AG04450 (cell line): ENCODE measurements around the gene TMCC1. TPM values are rescaled to one million over a fixed set of nuclear protein-coding genes. Genes with fewer than 3 reads are reported as not detected.
"Not testable (repeated sequence)": the region's sequence is repeated elsewhere in the genome, so short reads cannot be mapped to it uniquely, and the experiment has no call there.

Experiments
- CTCF ChIA-PET: fragments of 300-600, 350-600 bp; formaldehyde crosslinking; extraction: SDS; loops from one replicate; lab custom pipeline; 2022; ENCODE audit warnings: antibody characterized with exemption, inconsistent platforms; lab: Charles Lee
- POLR2A ChIA-PET: fragments of 350-600 bp; formaldehyde crosslinking; extraction: SDS; loops from one replicate; lab custom pipeline; 2021; ENCODE audit warnings: antibody characterized with exemption, inconsistent platforms; lab: Yijun Ruan, JAX
- DNase-seq: peaks from one replicate; pipeline ENCODE4 v3.0.0-alpha.2; 2011; ENCODE audit warnings: low read depth, low spot score
- H3K27ac ChIP-seq: one replicate; pipeline ENCODE4 v1.5.1; 2012; ENCODE audit warnings: low read depth, low read length, control low read depth
- H3K27me3 ChIP-seq: one replicate; pipeline ENCODE4 v1.6.0; 2012; ENCODE audit warnings: low read length; ENCODE audit not compliant: control insufficient read depth, insufficient read depth
- H3K4me3 ChIP-seq: 2 replicates; pipeline ENCODE4 v1.5.1; 2011; ENCODE audit warnings: mild to moderate bottlenecking, low read depth, low read length, control low read depth
- H3K9me3 ChIP-seq: 2 replicates; pipeline ENCODE4 v1.5.1; 2012; ENCODE audit warnings: low read length; ENCODE audit not compliant: control insufficient read depth, insufficient read depth
- polyA plus RNA-seq: library from polyadenylated mRNA; depleted of rRNA; stranded (reverse); fragments of >200 nt; gene quantifications from 2 replicates; pipeline ENCODE4 v1.2.3, GENCODE V29; 2011
- TF ChIP-seq, protein P1 (sequence below): IDR thresholded peaks from 2 replicates; pipeline ENCODE4 v1.5.1; 2011; ENCODE audit warnings: low read depth, low read length, control low read depth, inconsistent platforms

TMCC1 gene
- polyA plus RNA-seq, 1 experiment = 14.1 TPM

DNA sequence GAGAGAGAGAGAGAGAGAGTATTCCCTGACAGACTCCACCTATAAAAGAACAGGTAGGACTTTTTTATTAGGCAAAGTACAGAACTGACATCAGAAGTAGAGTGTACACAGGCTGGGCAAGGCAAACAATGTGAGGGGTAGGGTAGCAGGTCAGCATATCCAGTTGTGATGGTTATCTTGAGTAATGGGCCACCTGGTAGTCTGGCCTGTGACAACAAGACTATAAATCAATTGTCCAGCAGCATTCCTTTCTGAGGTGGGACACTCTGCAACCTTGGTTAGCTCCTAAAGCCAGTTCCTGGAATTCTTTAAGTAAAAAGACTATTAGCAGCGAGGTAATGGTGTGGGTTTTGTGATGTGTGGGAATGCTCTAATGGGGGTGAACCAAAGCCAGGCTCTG is 14.9 kb upstream of the TMCC1 start:
- H3K4me3 ChIP-seq = no peak overlapping the region
- H3K27ac ChIP-seq = no peak overlapping the region
- DNase-seq = no peak
- CTCF ChIA-PET = interaction anchor here (1.3 kb wide), 1 partner anchor 26 kb away, joined by 4 read pairs; no protein-coding TSS in a partner anchor
- POLR2A ChIA-PET = no interaction called here
- H3K9me3 ChIP-seq = peaks cover 13% of the 10 kb centered on the region
- TF ChIP-seq, protein P1, sequence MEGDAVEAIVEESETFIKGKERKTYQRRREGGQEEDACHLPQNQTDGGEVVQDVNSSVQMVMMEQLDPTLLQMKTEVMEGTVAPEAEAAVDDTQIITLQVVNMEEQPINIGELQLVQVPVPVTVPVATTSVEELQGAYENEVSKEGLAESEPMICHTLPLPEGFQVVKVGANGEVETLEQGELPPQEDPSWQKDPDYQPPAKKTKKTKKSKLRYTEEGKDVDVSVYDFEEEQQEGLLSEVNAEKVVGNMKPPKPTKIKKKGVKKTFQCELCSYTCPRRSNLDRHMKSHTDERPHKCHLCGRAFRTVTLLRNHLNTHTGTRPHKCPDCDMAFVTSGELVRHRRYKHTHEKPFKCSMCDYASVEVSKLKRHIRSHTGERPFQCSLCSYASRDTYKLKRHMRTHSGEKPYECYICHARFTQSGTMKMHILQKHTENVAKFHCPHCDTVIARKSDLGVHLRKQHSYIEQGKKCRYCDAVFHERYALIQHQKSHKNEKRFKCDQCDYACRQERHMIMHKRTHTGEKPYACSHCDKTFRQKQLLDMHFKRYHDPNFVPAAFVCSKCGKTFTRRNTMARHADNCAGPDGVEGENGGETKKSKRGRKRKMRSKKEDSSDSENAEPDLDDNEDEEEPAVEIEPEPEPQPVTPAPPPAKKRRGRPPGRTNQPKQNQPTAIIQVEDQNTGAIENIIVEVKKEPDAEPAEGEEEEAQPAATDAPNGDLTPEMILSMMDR = no peak
- no peaks in the 10 kb centered on the region for H3K27me3 ChIP-seq

DNA sequence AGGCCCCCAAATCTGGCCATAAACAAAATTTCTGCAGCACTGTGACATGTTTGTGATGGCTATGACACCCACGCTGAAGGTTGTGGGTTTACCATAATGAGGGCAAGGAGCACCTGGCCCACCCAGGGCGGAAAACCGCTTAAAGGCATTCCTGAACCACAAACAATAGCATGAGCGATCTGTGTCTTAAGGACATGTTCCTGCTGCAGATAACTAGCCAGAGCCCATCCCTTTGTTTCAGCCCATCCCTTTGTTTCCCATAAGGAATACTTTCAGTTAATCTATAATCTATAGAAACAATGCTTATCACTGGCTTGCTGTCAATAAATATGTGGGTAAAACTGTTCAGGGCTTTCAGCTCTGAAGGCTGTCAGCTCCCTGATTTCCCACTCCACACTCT is 7.8 kb upstream of the TMCC1 start:
- CTCF ChIA-PET, H3K27me3 ChIP-seq, H3K4me3 ChIP-seq, POLR2A ChIA-PET, H3K27ac ChIP-seq, DNase-seq: not testable (repeated sequence)
- peaks cover 16% of the 10 kb centered on the region for H3K9me3 ChIP-seq

DNA sequence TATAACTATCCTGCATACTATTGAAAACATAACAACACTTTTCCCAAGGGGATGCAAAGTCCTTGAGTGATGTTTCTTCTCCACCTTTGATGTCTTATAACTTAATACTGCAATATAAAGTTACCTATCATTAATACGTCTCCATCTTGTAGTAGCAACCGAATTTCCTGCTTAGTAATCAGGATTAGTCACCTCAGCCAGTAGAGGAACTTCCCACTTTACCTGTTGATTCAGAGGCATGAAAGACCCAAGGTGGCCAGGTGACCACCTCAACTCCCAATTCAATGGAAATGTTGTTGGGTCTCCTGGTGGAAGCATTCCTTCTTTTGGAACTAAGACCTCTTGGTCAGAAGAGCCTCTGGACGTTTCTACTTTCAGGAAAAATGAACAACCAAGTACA is 3.5 kb upstream of the TMCC1 start:
- TF ChIP-seq, protein P1 = no peak
- Histone ChIP-seq H3K4me3 (no peak overlapping the region), H3K27ac (no peak overlapping the region), H3K27me3 (no peaks in the 10 kb centered on the region), H3K9me3 (peaks cover 9% of the 10 kb centered on the region)
- POLR2A ChIA-PET = no interaction called here
- DNase-seq = no peak
- CTCF ChIA-PET = no interaction called here

DNA sequence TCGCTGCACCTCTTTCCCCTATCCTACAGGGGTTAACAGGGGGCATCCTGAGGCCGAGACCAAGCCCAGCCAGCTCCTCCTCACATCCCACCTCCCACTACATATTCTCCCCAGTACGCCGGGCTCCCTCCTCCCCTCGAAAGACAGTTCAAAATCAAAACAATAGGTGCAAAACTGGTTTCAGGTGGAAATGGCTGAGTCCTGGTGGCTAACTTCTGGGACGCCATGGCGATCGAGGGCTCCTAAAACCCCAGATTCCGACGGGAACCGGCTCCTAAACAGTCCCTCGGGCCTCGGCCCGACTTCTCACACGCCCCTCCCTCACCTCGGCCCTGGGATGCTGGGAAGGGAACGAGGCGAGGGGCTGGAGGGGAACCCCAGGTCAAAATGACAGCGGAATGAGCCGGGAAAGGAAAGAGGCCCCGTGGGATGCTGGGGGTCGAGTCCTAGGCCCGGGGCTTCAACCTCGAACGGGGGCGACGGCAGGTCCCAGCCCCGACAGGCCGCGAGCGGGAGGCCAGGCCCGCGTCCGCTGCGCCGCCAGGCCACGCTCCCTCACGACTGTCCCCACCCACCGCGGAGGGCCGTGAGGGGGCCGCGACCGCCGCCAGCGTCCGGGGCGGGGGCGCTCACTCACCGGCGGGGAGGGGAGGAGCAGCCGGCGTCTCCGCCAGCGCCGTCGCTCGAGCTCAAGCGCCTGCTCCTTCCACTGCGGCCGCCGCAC is 492 bp downstream of the TMCC1 start:
- no peak overlapping the region for H3K27ac ChIP-seq
- no peak for DNase-seq
- POLR2A ChIA-PET = no interaction called here
- no peaks in the 10 kb centered on the region for H3K27me3 ChIP-seq
- H3K9me3 ChIP-seq = no peaks in the 10 kb centered on the region; the same call in 1 of the 2 replicates
- CTCF ChIA-PET = interaction anchor here (0.6 to 1.9 kb wide), 3 partner anchors 64 to 1134 kb away, joined by 3 to 6 read pairs (median 4); no protein-coding TSS in a partner anchor
- H3K4me3 ChIP-seq = peak overlapping the region; percentile 84
- TF ChIP-seq, protein P1 = no peak

DNA sequence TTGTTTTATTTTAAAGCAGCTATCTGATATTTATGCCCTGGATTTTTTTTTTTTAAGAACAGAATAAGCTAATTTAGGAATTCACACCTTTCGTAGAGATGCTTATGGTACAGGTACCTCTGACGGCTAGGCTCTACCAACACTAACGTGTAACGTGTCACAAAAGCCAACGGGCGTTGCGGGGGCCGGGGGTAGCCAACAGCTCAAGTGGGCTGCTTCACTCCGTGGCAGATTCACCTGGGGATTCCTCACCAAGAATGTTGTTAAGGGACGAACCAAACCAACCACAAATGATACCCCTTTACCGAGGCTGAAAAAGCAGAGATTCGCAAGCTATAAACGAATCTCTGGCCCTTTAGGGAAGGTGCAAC is 1.0 kb downstream of the TMCC1 start:
- POLR2A ChIA-PET = no interaction called here
- Histone ChIP-seq H3K4me3 (peak overlapping the region; percentile 84), H3K27ac (no peak overlapping the region), H3K27me3 (no peaks in the 10 kb centered on the region), H3K9me3 (no peaks in the 10 kb centered on the region; the same call in 1 of the 2 replicates)
- DNase-seq = no peak
- TF ChIP-seq, protein P1 = no peak
- CTCF ChIA-PET = interaction anchor here (0.6 to 1.9 kb wide), 2 partner anchors 402 to 1133 kb away, joined by 3 to 6 read pairs; no protein-coding TSS in a partner anchor
